SK-N-SH treated with all-trans-retinoic acid at 6 μM for 48 hours (cell line): ENCODE measurements around the gene CCDC188.

Source experiments
- CSDC2 ChIP-seq: fragments of 250-450 bp; sonication (Bioruptor Pico); IDR thresholded peaks from 2 replicates; pipeline ENCODE4 v1.5.0; 2020; ENCODE audit warnings: mild to moderate bottlenecking, moderate library complexity
- ESRRG ChIP-seq: fragments of 250-450 bp; sonication (Bioruptor Pico); IDR thresholded peaks from 2 replicates; pipeline ENCODE4 v1.6.1; 2021; ENCODE audit warnings: mild to moderate bottlenecking
- ISL1 ChIP-seq: fragments of 250-450 bp; sonication (Bioruptor Pico); IDR thresholded peaks from 2 replicates; pipeline ENCODE4 v2.1.2; 2022; ENCODE audit warnings: mild to moderate bottlenecking, moderate library complexity
- SNAI2 ChIP-seq: fragments of 250-450 bp; sonication (Bioruptor Pico); IDR thresholded peaks from 2 replicates; pipeline ENCODE4 v1.5.0; 2020; ENCODE audit warnings: mild to moderate bottlenecking, moderate library complexity
- ZNF8 ChIP-seq: fragments of 450-650 bp; formaldehyde crosslinking; IDR thresholded peaks from 2 replicates; pipeline ENCODE4 v1.5.0; 2020; ENCODE audit warnings: mild to moderate bottlenecking, moderate library complexity
- TF ChIP-seq, protein P1 (sequence below): fragments of 250-450 bp; sonication (Bioruptor Pico); IDR thresholded peaks from 2 replicates; pipeline ENCODE4 v1.8.0; 2020; ENCODE audit warnings: mild to moderate bottlenecking, moderate library complexity, borderline replicate concordance

DNA sequence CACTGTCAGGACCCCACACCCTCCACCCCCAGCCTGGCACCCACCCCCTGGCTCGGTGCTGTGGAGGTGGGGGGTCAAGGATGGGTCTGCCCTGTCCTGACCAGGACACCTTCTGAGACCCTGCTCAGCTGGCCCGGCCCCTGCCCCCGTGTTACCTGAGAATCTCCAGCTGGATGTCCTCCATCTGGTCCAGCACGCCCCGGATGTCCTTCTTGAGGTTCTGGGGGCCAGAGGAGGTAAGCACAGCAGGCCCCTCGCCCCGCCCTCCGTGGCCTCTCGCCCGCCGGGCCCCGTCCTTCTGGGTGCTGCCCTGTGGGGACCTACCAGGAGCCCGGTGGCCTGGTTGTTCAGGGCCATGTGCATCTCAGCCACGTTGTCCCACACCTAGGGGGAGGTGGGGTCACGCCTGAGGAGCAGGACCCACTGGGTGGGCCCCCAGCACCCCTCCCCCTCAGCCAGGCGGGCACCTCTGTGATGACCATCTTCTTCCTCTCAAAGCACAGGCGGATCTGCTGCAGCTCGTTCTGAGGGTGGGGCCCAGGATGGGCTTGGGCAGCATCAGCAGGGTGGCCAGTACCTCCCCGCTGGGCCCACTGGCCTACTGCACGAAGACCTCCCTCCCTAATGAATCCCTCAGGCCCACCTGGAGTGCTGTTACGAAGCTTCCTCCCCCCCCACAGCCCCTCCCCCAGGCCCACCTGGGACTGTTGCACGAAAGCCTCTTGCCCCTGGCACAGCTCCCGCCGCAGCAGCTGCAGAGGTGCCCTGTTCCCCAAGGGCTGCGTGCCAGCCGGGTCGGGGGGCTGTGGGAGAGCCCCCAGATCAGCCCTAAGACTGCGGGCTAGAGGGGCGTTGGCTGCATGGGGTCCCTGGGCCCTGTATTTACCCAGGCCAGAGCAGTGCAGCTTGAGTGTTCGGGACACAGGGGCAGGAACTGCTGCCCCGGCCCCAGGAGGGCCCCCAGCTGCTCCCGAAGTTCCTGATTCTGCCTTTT lies 1.3 kb downstream of the CCDC188 start:
- TF ChIP-seq, protein P1, sequence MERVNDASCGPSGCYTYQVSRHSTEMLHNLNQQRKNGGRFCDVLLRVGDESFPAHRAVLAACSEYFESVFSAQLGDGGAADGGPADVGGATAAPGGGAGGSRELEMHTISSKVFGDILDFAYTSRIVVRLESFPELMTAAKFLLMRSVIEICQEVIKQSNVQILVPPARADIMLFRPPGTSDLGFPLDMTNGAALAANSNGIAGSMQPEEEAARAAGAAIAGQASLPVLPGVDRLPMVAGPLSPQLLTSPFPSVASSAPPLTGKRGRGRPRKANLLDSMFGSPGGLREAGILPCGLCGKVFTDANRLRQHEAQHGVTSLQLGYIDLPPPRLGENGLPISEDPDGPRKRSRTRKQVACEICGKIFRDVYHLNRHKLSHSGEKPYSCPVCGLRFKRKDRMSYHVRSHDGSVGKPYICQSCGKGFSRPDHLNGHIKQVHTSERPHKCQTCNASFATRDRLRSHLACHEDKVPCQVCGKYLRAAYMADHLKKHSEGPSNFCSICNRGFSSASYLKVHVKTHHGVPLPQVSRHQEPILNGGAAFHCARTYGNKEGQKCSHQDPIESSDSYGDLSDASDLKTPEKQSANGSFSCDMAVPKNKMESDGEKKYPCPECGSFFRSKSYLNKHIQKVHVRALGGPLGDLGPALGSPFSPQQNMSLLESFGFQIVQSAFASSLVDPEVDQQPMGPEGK: no peak
- TF ChIP-seq ISL1 (CRISPR knock-in tag) (no peak), ZNF8 (CRISPR knock-in tag) (no peak), SNAI2 (CRISPR knock-in tag) (no peak), CSDC2 (CRISPR knock-in tag) (no peak), ESRRG (CRISPR knock-in tag) (no peak)
